NCI-H2107 treated with DMSO at 0.1 percent for 48 hours (cell line): Measurements from ENCODE around the gene BOLL.
"Not testable (repeated sequence)": the region's sequence is repeated elsewhere in the genome, so short reads cannot be mapped to it uniquely, and the experiment has no call there.

Experiments
- DNase-seq: peaks from one replicate; lab custom pipeline; 2025; ENCODE audit not compliant: unreplicated experiment; lab: John Stamatoyannopoulos, UW

Gene BOLL

GRCh38 chr2:197799068-197799467 lies 13.9 kb upstream of the BOLL start:
- DNase-seq, result no peak

GRCh38 chr2:197798187-197798586 lies 13.1 kb upstream of the BOLL start:
- DNase-seq, result no peak

- no peak for DNase-seq
These were observed 10.2 kb upstream of the BOLL start for GRCh38 chr2:197795277-197795676.

- DNase-seq, result no peak
These were observed 8.3 kb upstream of the BOLL start for GRCh38 chr2:197793456-197793855.

- DNase-seq, result no peak
These were observed 1.1 kb upstream of the BOLL start for GRCh38 chr2:197786010-197786877.

GRCh38 chr2:197782126-197782525 lies 3.0 kb downstream of the BOLL start:
- DNase-seq, result no peak

GRCh38 chr2:197779261-197779660 lies 5.9 kb downstream of the BOLL start:
- DNase-seq, result no peak

- no peak for DNase-seq
These were observed 7.2 kb downstream of the BOLL start for GRCh38 chr2:197777823-197778407.

- no peak for DNase-seq
These were observed 24.8 kb downstream of the BOLL start for GRCh38 chr2:197760293-197760657.

- DNase-seq, result no peak
These were observed 25.4 kb downstream of the BOLL start for GRCh38 chr2:197759625-197760292.

- no peak for DNase-seq
These were observed 26.1 kb downstream of the BOLL start for GRCh38 chr2:197759013-197759412.

GRCh38 chr2:197740200-197740599 lies 44.9 kb downstream of the BOLL start:
- DNase-seq, result no peak

GRCh38 chr2:197728555-197729544 lies 56.3 kb downstream of the BOLL start:
- not testable (repeated sequence) for DNase-seq

GRCh38 chr2:197727011-197727410 lies 58.1 kb downstream of the BOLL start:
- DNase-seq, result no peak

GRCh38 chr2:197717863-197718262 lies 67.3 kb downstream of the BOLL start:
- no peak for DNase-seq

GRCh38 chr2:197713271-197713670 lies 71.8 kb downstream of the BOLL start:
- DNase-seq, result no peak

GRCh38 chr2:197711578-197711977 lies 73.5 kb downstream of the BOLL start:
- DNase-seq, result no peak

- DNase-seq, result no peak
These were observed 74.6 kb downstream of the BOLL start for GRCh38 chr2:197710424-197711042.

- DNase-seq, result not testable (repeated sequence)
These were observed 76.0 kb downstream of the BOLL start for GRCh38 chr2:197709140-197709539.

GRCh38 chr2:197708331-197708730 lies 76.8 kb downstream of the BOLL start:
- DNase-seq, result no peak
